GM19324 (cell line): ENCODE results near the gene NPY4R2.
"Not testable (repeated sequence)": the region's sequence is repeated elsewhere in the genome, so short reads cannot be mapped to it uniquely, and the experiment has no call there.

Experiments used
- ATAC-seq: cut with Tn5 transposase; IDR thresholded peaks from one replicate; pipeline ENCODE4 v1.9.1; 2021; ENCODE audit warnings: mild to moderate bottlenecking, moderate library complexity; ENCODE audit not compliant: unreplicated experiment, low FRiP score

NPY4R2 gene

GRCh38 chr10:47918475-47918874 is at the start of gene NPY4R2:
Gene NPY4R2, plus strand, starts transcription at chr10:47918662. Its CDS starts 3,326 bp downstream, at chr10:47921988.
- ATAC-seq = not testable (repeated sequence)

- not testable (repeated sequence) for ATAC-seq
Observed at GRCh38 chr10:47870887-47871286, 47.6 kb upstream of the NPY4R2 start.

GRCh38 chr10:47871485-47872180 is 46.8 kb upstream of the NPY4R2 start:
- ATAC-seq = not testable (repeated sequence)

GRCh38 chr10:47872236-47872635 is 46.2 kb upstream of the NPY4R2 start:
- ATAC-seq = not testable (repeated sequence)

- not testable (repeated sequence) for ATAC-seq
Observed at GRCh38 chr10:47884239-47884638, 34.2 kb upstream of the NPY4R2 start.

- ATAC-seq = not testable (repeated sequence)
Observed at GRCh38 chr10:47884934-47885333, 33.5 kb upstream of the NPY4R2 start.

GRCh38 chr10:47886356-47886755 is 32.1 kb upstream of the NPY4R2 start:
- not testable (repeated sequence) for ATAC-seq

- ATAC-seq = not testable (repeated sequence)
Observed at GRCh38 chr10:47886827-47887226, 31.6 kb upstream of the NPY4R2 start.

- not testable (repeated sequence) for ATAC-seq
Observed at GRCh38 chr10:47890737-47891136, 27.7 kb upstream of the NPY4R2 start.

- not testable (repeated sequence) for ATAC-seq
Observed at GRCh38 chr10:47892494-47893261, 25.8 kb upstream of the NPY4R2 start.

GRCh38 chr10:47894571-47894970 is 23.9 kb upstream of the NPY4R2 start:
- ATAC-seq = not testable (repeated sequence)

- ATAC-seq = not testable (repeated sequence)
Observed at GRCh38 chr10:47897813-47898212, 20.6 kb upstream of the NPY4R2 start.

- not testable (repeated sequence) for ATAC-seq
Observed at GRCh38 chr10:47909333-47909732, 9.1 kb upstream of the NPY4R2 start.

- not testable (repeated sequence) for ATAC-seq
Observed at GRCh38 chr10:47910486-47910885, 8.0 kb upstream of the NPY4R2 start.

GRCh38 chr10:47914052-47914451 is 4.4 kb upstream of the NPY4R2 start:
- ATAC-seq = not testable (repeated sequence)

- not testable (repeated sequence) for ATAC-seq
Observed at GRCh38 chr10:47915849-47916548, 2.5 kb upstream of the NPY4R2 start.

- not testable (repeated sequence) for ATAC-seq
Observed at GRCh38 chr10:47920610-47921009, 2.1 kb downstream of the NPY4R2 start.

GRCh38 chr10:47922503-47922902 is 4.0 kb downstream of the NPY4R2 start:
- not testable (repeated sequence) for ATAC-seq

- not testable (repeated sequence) for ATAC-seq
Observed at GRCh38 chr10:47924628-47925027, 6.2 kb downstream of the NPY4R2 start.

- not testable (repeated sequence) for ATAC-seq
Observed at GRCh38 chr10:47927147-47927916, 8.9 kb downstream of the NPY4R2 start.
